Measurements from ENCODE around the gene EBLN2.

The EBLN2 gene

GRCh38 chr3:73107215-73107614, 45.8 kb downstream of the EBLN2 start:
- no peak for DNase-seq (ENCODE audit: low read depth)

GRCh38 chr3:73107676-73108187, 46.3 kb downstream of the EBLN2 start:
- DNase-seq (ENCODE audit: low read depth), result no peak

GRCh38 chr3:73108750-73109149, 47.3 kb downstream of the EBLN2 start:
- DNase-seq (ENCODE audit: low read depth), result no peak

- DNase-seq (ENCODE audit: low read depth), result no peak
Observed at GRCh38 chr3:73110530-73110929, 49.1 kb downstream of the EBLN2 start.

Measured in CMK (cell line).